Lower leg skin (tissue), 4 donors: ENCODE data around the gene SLC2A3. TPM values are rescaled to one million over a fixed set of nuclear protein-coding genes. Genes with fewer than 3 reads are reported as not detected.
A peak's percentile ranks its signal among the peaks of the same experiment; 100 is the strongest.
"Not testable (repeated sequence)": the region's sequence is repeated elsewhere in the genome, so short reads cannot be mapped to it uniquely, and the experiment has no call there.

Experiments used
- DNase-seq, 2 donors: peaks; one replicate each; pipeline ENCODE4 v3.0.0-alpha.2; 2019; ENCODE audit warnings: low spot score in 2 of 2
- H3K4me3 ChIP-seq: fragments of 200-600 bp; sonication (generic); 2 replicates; pipeline ENCODE4 v1.5.1; 2017; ENCODE audit warnings: mild to moderate bottlenecking, low read depth; ENCODE audit not compliant: poor library complexity, severe bottlenecking
- POLR2A ChIP-seq, 2 donors: fragments of 450-650 bp; IDR thresholded peaks; one replicate each; pipeline ENCODE4 v1.6.1; 2016 to 2017; ENCODE audit warnings: antibody characterized with exemption in 2 of 2, mild to moderate bottlenecking in 1 of 2, moderate library complexity in 1 of 2
- WGBS, 2 donors: methylation state at CpG; one replicate each; pipeline ENCODE4 v1.1.5; 2018; 5-methylcytosine and 5-hydroxymethylcytosine counted together
- intact Hi-C: fragments of 100-400 bp; cut with DNase I; formaldehyde crosslinking; loops from one replicate; pipeline ENCODE4 v1.15.0; 2023; ENCODE audit warnings: low total_unique reads
- total RNA-seq, 4 donors: library from RNA; depleted of rRNA; stranded (reverse); fragments of >200 nt; gene quantifications; one replicate each; pipeline ENCODE4 v1.1.0, GENCODE V29; 2016
- TF ChIP-seq, protein P1 (sequence below), 3 donors: fragments of 450-650 bp; IDR thresholded peaks; one replicate each; pipeline ENCODE4 v1.5.1; 2016; ENCODE audit warnings: antibody characterized with exemption in 3 of 3, mild to moderate bottlenecking in 3 of 3, moderate library complexity in 2 of 3

The SLC2A3 gene
- total RNA-seq, 4 donors from 2014 or later, result 6.8 to 38.7 (median 11.3) TPM

DNA sequence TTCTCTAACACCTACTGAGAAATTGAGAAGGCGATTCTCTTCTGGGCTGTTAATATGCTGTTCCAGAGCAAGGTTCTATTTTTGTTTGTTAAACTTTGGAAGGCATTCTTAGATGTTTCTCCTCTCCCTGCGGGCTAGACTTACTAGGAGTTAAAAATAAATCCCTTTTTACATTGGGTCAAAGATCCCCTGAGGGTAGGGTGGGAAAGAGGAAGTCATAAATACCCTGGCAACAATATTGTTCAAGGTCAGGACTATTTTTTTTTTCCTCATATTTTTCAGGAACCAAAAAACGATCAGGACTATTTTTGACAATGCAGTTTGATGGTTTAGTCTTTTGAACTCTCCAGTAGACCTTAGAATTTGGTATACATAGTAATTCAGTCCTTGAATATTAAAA, 51.3 kb downstream of the SLC2A3 start:
- intact Hi-C loops, result no loop called here
- TF ChIP-seq, protein P1, sequence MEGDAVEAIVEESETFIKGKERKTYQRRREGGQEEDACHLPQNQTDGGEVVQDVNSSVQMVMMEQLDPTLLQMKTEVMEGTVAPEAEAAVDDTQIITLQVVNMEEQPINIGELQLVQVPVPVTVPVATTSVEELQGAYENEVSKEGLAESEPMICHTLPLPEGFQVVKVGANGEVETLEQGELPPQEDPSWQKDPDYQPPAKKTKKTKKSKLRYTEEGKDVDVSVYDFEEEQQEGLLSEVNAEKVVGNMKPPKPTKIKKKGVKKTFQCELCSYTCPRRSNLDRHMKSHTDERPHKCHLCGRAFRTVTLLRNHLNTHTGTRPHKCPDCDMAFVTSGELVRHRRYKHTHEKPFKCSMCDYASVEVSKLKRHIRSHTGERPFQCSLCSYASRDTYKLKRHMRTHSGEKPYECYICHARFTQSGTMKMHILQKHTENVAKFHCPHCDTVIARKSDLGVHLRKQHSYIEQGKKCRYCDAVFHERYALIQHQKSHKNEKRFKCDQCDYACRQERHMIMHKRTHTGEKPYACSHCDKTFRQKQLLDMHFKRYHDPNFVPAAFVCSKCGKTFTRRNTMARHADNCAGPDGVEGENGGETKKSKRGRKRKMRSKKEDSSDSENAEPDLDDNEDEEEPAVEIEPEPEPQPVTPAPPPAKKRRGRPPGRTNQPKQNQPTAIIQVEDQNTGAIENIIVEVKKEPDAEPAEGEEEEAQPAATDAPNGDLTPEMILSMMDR (IDR thresholded peaks at IDR 0.05), result no peak
- no peak for TF ChIP-seq POLR2A (IDR thresholded peaks at IDR 0.05)
- H3K4me3 ChIP-seq, result no peak overlapping the region
- WGBS, 2 donors, result 17 to 19% methylated on average over 3 of the region's 3 CpGs
- no peak for DNase-seq

DNA sequence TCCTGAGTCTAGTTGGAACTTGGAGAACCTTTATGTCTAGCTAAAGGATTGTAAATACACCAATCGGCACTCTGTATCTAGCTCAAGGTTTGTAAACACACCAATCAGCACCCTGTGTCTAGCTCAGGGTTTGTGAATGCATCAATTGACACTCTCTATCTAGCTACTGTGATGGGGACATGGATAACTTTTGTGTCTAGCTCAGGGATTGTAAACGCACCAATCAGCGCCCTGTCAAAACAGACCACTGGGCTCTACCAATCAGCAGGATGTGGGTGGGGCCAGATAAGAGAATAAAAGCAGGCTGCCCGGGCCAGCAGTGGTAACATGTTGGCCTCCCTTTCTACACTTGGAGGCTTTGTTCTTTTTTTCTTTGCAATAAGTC, 54.3 kb downstream of the SLC2A3 start:
- H3K4me3 ChIP-seq, intact Hi-C loops, DNase-seq: not testable (repeated sequence)
- 85 to 90% methylated on average over 4 of the region's 4 CpGs for WGBS, 2 donors

DNA sequence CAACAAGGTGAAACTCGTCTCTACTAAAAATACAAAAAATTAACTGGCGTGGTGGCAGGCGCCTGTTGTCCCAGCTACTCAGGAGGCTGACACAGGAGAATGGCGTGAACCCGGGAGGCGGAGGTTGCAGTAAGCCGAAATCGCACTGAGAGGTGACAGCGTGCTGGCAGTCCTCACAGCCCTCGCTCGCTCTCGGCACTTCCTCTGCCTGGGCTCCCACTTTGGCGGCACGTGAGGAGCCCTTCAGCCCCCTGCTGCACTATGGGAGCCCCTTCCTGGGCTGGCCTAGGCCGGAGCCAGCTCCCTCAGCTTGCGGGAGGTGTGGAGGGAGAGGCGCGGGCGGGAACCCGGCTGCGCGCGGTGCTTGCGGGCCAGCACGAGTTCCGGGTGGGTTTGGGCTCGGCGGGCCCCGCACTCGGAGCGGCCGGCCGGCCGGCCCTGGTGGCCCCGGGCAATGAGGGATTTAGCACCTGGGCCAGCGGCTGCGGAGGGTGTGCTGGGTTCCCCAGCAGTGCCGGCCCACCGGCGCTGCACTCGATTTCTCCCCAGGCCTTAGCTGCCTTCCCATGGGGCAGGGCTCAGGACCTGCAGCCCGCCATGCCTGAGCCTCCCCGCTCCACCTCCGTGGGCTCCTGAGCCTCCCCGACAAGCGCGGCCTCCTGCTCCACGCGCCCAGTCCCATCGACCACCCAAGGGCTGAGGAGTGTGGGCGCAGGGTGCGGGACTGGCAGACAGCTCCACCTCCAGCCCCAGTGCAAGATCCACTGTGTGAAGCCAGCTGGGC, 54.8 kb downstream of the SLC2A3 start:
- peak in 1 of 2 donors; percentile 69 for DNase-seq
- 90% methylated on average over 22 to 47 of the region's 52 CpGs for WGBS, 2 donors
- intact Hi-C loops, H3K4me3 ChIP-seq: not testable (repeated sequence)

DNA sequence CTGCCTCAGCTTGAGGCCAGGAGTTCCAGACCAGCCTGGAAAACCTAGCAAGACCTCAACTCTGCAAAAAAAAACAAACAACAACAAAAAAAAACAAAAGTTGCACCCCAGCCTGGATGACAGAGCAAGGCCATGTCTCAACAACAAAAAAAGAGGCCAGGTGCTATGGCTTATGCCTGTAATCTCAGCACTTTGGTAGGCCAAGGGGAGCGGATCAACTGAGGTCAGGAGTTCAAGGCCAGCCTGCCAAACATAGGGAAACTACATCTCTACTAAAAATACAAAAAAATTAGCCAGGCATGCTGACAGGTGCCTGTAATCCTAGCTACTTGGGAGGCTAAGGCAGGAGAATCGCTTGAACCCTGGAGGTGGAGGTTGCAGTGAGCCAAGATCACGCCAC, 56.7 kb downstream of the SLC2A3 start:
- 90 to 92% methylated on average over 3 of the region's 3 CpGs for WGBS, 2 donors
- intact Hi-C loops, result no loop called here
- TF ChIP-seq, protein P1 (IDR thresholded peaks at IDR 0.05), result no peak
- no peak for TF ChIP-seq POLR2A (IDR thresholded peaks at IDR 0.05)
- peak in 1 of 2 donors; percentile 2 for DNase-seq
- H3K4me3 ChIP-seq, result no peak overlapping the region

DNA sequence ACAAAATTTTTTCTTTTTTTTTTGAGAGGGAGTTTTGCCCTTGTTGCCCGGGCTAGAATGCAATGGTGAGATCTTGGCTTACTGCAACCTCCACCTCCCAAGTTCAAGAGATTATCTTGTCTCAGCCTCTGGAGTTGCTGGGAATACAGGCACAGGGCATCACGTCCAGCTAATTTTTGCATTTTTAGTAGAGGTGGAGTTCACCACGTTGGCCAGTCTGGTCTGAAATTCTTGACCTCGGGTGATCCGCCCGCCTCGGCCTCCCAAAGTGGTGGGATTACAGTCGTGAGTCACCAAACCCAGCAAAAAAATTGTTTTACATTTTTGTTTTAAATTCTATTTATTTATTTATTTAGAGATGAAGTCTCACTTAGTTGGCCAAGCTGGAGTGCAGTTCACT, 58.6 kb downstream of the SLC2A3 start:
- TF ChIP-seq POLR2A (IDR thresholded peaks at IDR 0.05), result no peak
- TF ChIP-seq, protein P1 (IDR thresholded peaks at IDR 0.05), result no peak
- 87 to 88% methylated on average over 8 of the region's 8 CpGs for WGBS, 2 donors
- DNase-seq, result no peak
- intact Hi-C loops, result no loop called here
- no peak overlapping the region for H3K4me3 ChIP-seq

DNA sequence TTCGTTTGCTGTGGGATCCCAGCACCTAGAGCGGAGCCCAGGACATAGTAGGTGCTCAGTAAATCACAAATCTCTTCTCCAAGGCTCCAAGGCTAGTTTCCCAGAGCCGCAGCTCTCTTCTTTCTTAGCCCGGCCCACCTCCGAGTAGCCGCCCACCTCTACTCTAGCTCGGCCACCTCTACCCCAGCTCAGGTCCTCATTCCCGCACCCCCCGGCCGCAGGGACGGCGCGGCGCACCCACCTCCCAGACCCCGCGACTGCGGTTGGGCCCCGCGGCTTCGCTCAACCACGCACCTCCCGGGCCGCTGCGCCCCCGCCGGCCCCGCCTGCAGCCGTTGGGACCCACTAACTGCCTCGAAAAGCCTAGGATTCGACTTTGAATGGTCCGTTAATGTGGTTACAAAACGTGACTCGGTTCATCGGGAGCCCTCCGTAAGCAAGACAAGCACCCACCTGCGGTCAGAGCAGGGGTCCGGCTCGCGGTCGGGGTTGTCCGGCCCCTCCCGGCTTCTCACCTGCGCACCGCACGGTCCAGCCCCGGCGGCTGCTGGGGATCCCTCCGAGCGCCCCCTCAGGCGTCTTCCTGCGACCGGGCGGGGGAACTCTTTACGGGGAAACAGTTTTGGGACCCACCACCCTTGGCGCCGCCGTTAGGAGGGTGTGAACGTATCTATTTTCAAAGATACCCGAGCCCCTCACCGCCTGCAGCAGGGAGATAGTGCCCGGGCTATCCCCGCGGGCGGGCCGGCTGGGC, 63.2 kb downstream of the SLC2A3 start, which contains the start of gene SLC2A14:
SLC2A14 (minus strand) TSS at position 350 of the 754 bp plus-strand sequence. CDS start 3,035 bp downstream, outside the sequence.
- no peak within 1 kb of the TSS for H3K4me3 ChIP-seq
- intact Hi-C loops, result no loop called here
- no peak for DNase-seq
- TF ChIP-seq POLR2A (IDR thresholded peaks at IDR 0.05), result no peak
- TF ChIP-seq, protein P1 (IDR thresholded peaks at IDR 0.05), result no peak
- WGBS, 2 donors, result 14 to 18% methylated on average over 59 to 60 of the region's 65 CpGs
